WTC11 (cell line): ENCODE data around the gene PRR7. TPM values are rescaled to one million over a fixed set of nuclear protein-coding genes. Genes with fewer than 3 reads are reported as not detected.

Source experiments
- ATF2 ChIP-seq: sonication (generic); formaldehyde crosslinking; IDR thresholded peaks from 2 replicates; pipeline ENCODE4 v1.8.1; 2022; ENCODE audit warnings: low read depth, missing genetic modification reagents, borderline replicate concordance
- E2F5 ChIP-seq: sonication (generic); formaldehyde crosslinking; IDR thresholded peaks from 2 replicates; pipeline ENCODE4 v1.8.1; 2022; ENCODE audit warnings: mild to moderate bottlenecking, moderate library complexity, missing genetic modification reagents
- ESRRA ChIP-seq: sonication (generic); formaldehyde crosslinking; IDR thresholded peaks from 2 replicates; pipeline ENCODE4 v1.8.1; 2022; ENCODE audit warnings: mild to moderate bottlenecking, missing genetic modification reagents, borderline replicate concordance
- FOXP4 ChIP-seq: sonication (generic); formaldehyde crosslinking; IDR thresholded peaks from 2 replicates; pipeline ENCODE4 v1.8.0; 2022; ENCODE audit warnings: mild to moderate bottlenecking, missing genetic modification reagents
- GABPB1 ChIP-seq: sonication (generic); formaldehyde crosslinking; IDR thresholded peaks from 2 replicates; pipeline ENCODE4 v1.8.1; 2023; ENCODE audit warnings: mild to moderate bottlenecking, missing genetic modification reagents
- GRHL2 ChIP-seq: fragments of 250-450 bp; sonication (Bioruptor Pico); IDR thresholded peaks from 2 replicates; pipeline ENCODE4 v1.8.0; 2022; ENCODE audit warnings: mild to moderate bottlenecking, moderate library complexity; ENCODE audit not compliant: insufficient replicate concordance, severe bottlenecking
- JUN ChIP-seq: sonication (generic); formaldehyde crosslinking; IDR thresholded peaks from 2 replicates; pipeline ENCODE4 v1.8.0; 2023; ENCODE audit warnings: mild to moderate bottlenecking, missing genetic modification reagents
- MXD4 ChIP-seq: fragments of 250-450 bp; sonication (Bioruptor Pico); IDR thresholded peaks from 2 replicates; pipeline ENCODE4 v1.8.0; 2021; ENCODE audit warnings: mild to moderate bottlenecking, moderate library complexity, borderline replicate concordance
- NFATC4 ChIP-seq: fragments of 250-450 bp; sonication (Bioruptor Pico); IDR thresholded peaks from 2 replicates; pipeline ENCODE4 v1.9.0; 2021; ENCODE audit warnings: mild to moderate bottlenecking
- RELA ChIP-seq: sonication (generic); formaldehyde crosslinking; IDR thresholded peaks from 2 replicates; pipeline ENCODE4 v1.8.1; 2022; ENCODE audit warnings: missing genetic modification reagents, mild to moderate bottlenecking, borderline replicate concordance
- SMAD3 ChIP-seq: sonication (generic); formaldehyde crosslinking; IDR thresholded peaks from 2 replicates; pipeline ENCODE4 v1.8.0; 2022; ENCODE audit warnings: missing genetic modification reagents, mild to moderate bottlenecking, borderline replicate concordance
- STAT6 ChIP-seq: sonication (generic); formaldehyde crosslinking; conservative IDR thresholded peaks from 2 replicates; pipeline ENCODE4 v1.8.1; 2023; ENCODE audit warnings: mild to moderate bottlenecking, low read depth, missing genetic modification reagents, moderate library complexity
- TCF7 ChIP-seq: sonication (generic); formaldehyde crosslinking; IDR thresholded peaks from 2 replicates; pipeline ENCODE4 v1.8.0; 2022; ENCODE audit warnings: mild to moderate bottlenecking, low read depth, missing genetic modification reagents, moderate library complexity
- ZNF121 ChIP-seq: sonication (generic); formaldehyde crosslinking; IDR thresholded peaks from 2 replicates; pipeline ENCODE4 v1.8.0; 2023; ENCODE audit warnings: missing genetic modification reagents
- ZNF138 ChIP-seq: sonication (generic); formaldehyde crosslinking; conservative IDR thresholded peaks from 2 replicates; pipeline ENCODE4 v1.8.1; 2022; ENCODE audit warnings: mild to moderate bottlenecking, moderate library complexity, missing genetic modification reagents
- ZNF281 ChIP-seq: sonication (generic); formaldehyde crosslinking; IDR thresholded peaks from 2 replicates; pipeline ENCODE4 v1.8.0; 2023; ENCODE audit warnings: mild to moderate bottlenecking, missing genetic modification reagents
- ZNF396 ChIP-seq: fragments of 250-450 bp; sonication (Bioruptor Pico); IDR thresholded peaks from 2 replicates; pipeline ENCODE4 v1.8.0; 2021; ENCODE audit warnings: mild to moderate bottlenecking, moderate library complexity, borderline replicate concordance
- ZNF423 ChIP-seq: fragments of 250-450 bp; sonication (Bioruptor Pico); IDR thresholded peaks from 2 replicates; pipeline ENCODE4 v2.1.2; 2022; ENCODE audit warnings: mild to moderate bottlenecking, moderate library complexity
- ZNF512 ChIP-seq: sonication (generic); formaldehyde crosslinking; IDR thresholded peaks from 2 replicates; pipeline ENCODE4 v1.8.1; 2022; ENCODE audit warnings: missing genetic modification reagents, borderline replicate concordance
- ZNF532 ChIP-seq: fragments of 250-450 bp; sonication (Bioruptor Pico); IDR thresholded peaks from 2 replicates; pipeline ENCODE4 v1.9.0; 2021; ENCODE audit warnings: mild to moderate bottlenecking, borderline replicate concordance
- total RNA-seq: library from RNA; stranded (reverse); gene quantifications from 3 replicates; pipeline ENCODE4 v1.2.3, GENCODE V29; 2021

Gene PRR7
- total RNA-seq, 1 experiment from 2014 or later, result 13.1 TPM

GRCh38 chr5:177455661-177456590 is 9.3 kb downstream of the PRR7 start (continued):
- TF ChIP-seq ZNF532 (CRISPR knock-in tag), result 0 out of 2 replicates have a peak, but pooled peaks have one; percentile 63
- TF ChIP-seq ZNF423 (CRISPR knock-in tag), result no peak
- TF ChIP-seq ESRRA (CRISPR knock-in tag), result no peak
- TF ChIP-seq JUN (CRISPR knock-in tag), result peak; percentile 75; the same call in 1 of the 2 replicates
- TF ChIP-seq TCF7 (CRISPR knock-in tag), result no peak
- no peak for TF ChIP-seq ATF2 (CRISPR knock-in tag)
- TF ChIP-seq SMAD3, result peak; percentile 14; the same call in 1 of the 2 replicates
- peak; percentile 91 for TF ChIP-seq NFATC4 (CRISPR knock-in tag)
- no peak for TF ChIP-seq FOXP4 (CRISPR knock-in tag)
- no peak for TF ChIP-seq ZNF121 (CRISPR knock-in tag)
- TF ChIP-seq RELA (CRISPR knock-in tag), result no peak
- no peak for TF ChIP-seq ZNF138 (CRISPR knock-in tag)
- TF ChIP-seq ZNF512, result no peak
- no peak for TF ChIP-seq STAT6 (CRISPR knock-in tag)
- no peak for TF ChIP-seq GRHL2 (CRISPR knock-in tag)
- no peak for TF ChIP-seq ZNF396 (CRISPR knock-in tag)
- TF ChIP-seq MXD4, result no peak
- TF ChIP-seq GABPB1 (CRISPR knock-in tag), result no peak
- TF ChIP-seq E2F5 (CRISPR knock-in tag), result no peak; the same call in 1 of the 2 replicates
- TF ChIP-seq ZNF281 (CRISPR knock-in tag), result peak; percentile 1; the same call in 1 of the 2 replicates
